Measurements from ENCODE around the gene CDADC1. TPM values are rescaled to one million over a fixed set of nuclear protein-coding genes. Genes with fewer than 3 reads are reported as not detected.

Gene CDADC1
- total RNA-seq, 2 donors from 2014 or later: 2.0 to 6.1 TPM

DNA sequence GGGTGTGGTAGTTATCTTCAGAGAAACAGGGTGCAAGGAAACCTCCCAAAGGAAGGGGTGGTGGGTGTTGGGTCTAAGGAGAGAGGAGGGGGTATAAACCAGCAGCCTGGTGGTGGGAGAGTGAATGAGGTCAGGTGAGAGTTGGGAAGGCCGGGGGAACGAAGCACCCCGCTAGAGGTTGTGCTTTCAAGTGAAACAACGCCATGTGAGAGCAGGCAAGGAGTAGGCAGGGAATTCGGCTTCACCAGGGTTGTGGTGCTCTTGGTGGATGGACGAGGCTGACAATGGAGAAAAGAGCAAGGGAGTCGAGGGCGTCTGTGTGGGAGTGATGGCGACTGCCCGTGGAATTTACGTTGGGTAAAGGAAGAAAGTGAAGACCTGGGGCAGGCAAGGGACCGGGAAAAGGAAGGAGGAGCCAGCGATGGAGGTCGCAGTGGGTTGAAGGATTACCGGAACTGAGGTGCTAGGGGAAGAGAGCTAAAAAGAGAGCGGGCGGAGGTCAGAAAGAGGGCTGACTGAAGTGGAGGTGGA lies 29.7 kb upstream of the CDADC1 start:
- intact Hi-C loops (cut with DNase I): no loop called here
- Histone ChIP-seq H3K36me3 (no peaks in the 10 kb centered on the region), H3K27me3 (replicated peaks; ENCODE audit: insufficient read depth) (peaks cover 4% of the 10 kb centered on the region), H3K4me1 (replicated peaks) (peaks cover 5% of the 10 kb centered on the region), H3K27ac (no peak overlapping the region), H3K9me3 (no peaks in the 10 kb centered on the region), H3K4me3 (no peak overlapping the region)
- DNase-seq (ENCODE audit: low spot score): no peak
- TF ChIP-seq POLR2AphosphoS5 (IDR thresholded peaks at IDR 0.05): no peak
- TF ChIP-seq, protein P1, sequence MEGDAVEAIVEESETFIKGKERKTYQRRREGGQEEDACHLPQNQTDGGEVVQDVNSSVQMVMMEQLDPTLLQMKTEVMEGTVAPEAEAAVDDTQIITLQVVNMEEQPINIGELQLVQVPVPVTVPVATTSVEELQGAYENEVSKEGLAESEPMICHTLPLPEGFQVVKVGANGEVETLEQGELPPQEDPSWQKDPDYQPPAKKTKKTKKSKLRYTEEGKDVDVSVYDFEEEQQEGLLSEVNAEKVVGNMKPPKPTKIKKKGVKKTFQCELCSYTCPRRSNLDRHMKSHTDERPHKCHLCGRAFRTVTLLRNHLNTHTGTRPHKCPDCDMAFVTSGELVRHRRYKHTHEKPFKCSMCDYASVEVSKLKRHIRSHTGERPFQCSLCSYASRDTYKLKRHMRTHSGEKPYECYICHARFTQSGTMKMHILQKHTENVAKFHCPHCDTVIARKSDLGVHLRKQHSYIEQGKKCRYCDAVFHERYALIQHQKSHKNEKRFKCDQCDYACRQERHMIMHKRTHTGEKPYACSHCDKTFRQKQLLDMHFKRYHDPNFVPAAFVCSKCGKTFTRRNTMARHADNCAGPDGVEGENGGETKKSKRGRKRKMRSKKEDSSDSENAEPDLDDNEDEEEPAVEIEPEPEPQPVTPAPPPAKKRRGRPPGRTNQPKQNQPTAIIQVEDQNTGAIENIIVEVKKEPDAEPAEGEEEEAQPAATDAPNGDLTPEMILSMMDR (IDR thresholded peaks at IDR 0.05): no peak
- no peak for TF ChIP-seq POLR2A (IDR thresholded peaks at IDR 0.05)
- WGBS: 58% methylated on average over 17 of the region's 17 CpGs

DNA sequence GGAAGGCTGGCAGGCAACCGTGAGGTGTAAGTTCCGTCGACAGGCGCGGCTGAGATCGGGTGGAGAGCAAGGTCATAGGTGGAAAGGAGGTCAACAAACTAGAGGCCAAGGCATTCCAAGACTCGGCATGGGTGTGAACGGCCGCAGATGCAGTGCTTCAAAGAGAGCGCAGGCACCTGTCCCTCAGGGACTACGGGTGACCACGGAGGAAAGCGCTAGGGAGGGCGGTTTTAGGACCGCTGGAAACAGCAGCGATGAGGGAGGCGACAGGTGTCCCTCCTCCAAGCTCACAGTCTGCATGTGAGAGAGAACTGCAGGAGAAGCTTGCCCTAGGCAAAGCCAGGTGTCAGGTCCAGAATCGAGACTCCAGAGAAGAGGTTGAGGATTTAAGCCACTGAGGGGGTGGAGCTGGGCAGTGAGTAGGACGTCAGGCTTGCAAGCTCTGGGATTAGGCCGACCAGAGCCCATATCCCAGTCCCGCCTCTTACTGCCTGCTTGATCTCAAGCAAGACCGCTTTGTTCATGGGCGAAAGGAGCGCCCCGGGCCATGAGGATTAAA lies 29.2 kb upstream of the CDADC1 start:
- TF ChIP-seq POLR2A (IDR thresholded peaks at IDR 0.05) (no peak), POLR2AphosphoS5 (IDR thresholded peaks at IDR 0.05) (no peak)
- TF ChIP-seq, protein P1 (IDR thresholded peaks at IDR 0.05): no peak
- DNase-seq (ENCODE audit: low spot score): no peak
- H3K27me3 ChIP-seq (replicated peaks; ENCODE audit: insufficient read depth): peaks cover 4% of the 10 kb centered on the region
- intact Hi-C loops (cut with DNase I): no loop called here
- H3K9me3 ChIP-seq: no peaks in the 10 kb centered on the region
- no peak overlapping the region for H3K4me3 ChIP-seq
- H3K27ac ChIP-seq: no peak overlapping the region
- H3K36me3 ChIP-seq: no peaks in the 10 kb centered on the region
- 47% methylated on average over 25 of the region's 25 CpGs for WGBS
- peaks cover 5% of the 10 kb centered on the region for H3K4me1 ChIP-seq (replicated peaks)

DNA sequence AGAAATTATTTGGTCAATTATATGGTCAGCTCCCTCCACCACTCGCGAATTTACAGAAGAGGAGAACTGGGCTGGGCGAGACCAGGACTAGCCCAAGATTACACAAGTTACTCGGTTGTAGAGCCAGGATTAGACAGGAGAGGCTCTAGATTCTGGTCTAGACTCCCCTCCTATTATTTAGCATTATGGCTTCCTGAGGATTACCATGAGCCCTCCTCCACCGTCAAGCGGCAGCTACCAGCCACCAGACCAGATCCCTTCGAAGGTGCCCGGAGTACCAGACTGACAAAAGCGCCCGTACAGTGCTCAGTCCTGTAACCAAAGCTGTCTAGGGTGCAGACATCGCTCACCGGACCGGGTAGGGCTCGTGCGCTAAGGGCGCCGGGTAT lies 28.1 kb upstream of the CDADC1 start:
- TF ChIP-seq, protein P1 (IDR thresholded peaks at IDR 0.05): no peak
- TF ChIP-seq POLR2AphosphoS5 (IDR thresholded peaks at IDR 0.05) (no peak), POLR2A (IDR thresholded peaks at IDR 0.05) (no peak)
- no peaks in the 10 kb centered on the region for H3K36me3 ChIP-seq
- no peak for DNase-seq (ENCODE audit: low spot score)
- intact Hi-C loops (cut with DNase I): no loop called here
- H3K9me3 ChIP-seq: no peaks in the 10 kb centered on the region
- H3K4me1 ChIP-seq (replicated peaks): peaks cover 5% of the 10 kb centered on the region
- H3K27ac ChIP-seq: no peak overlapping the region
- 26% methylated on average over 17 of the region's 17 CpGs for WGBS
- peak overlapping the region; percentile 28 to 35 for H3K4me3 ChIP-seq
- H3K27me3 ChIP-seq (replicated peaks; ENCODE audit: insufficient read depth): peaks cover 4% of the 10 kb centered on the region

- Histone ChIP-seq H3K4me1 (replicated peaks) (peaks cover 5% of the 10 kb centered on the region), H3K9me3 (no peaks in the 10 kb centered on the region), H3K27ac (no peak within 1 kb of the TSS), H3K4me3 (peak within 1 kb of the TSS; percentile 28 to 35), H3K36me3 (no peaks in the 10 kb centered on the region), H3K27me3 (replicated peaks; ENCODE audit: insufficient read depth) (peaks cover 4% of the 10 kb centered on the region)
- DNase-seq (ENCODE audit: low spot score): no peak
- intact Hi-C loops (cut with DNase I): no loop called here
- WGBS: 5% methylated on average over 81 of the region's 111 CpGs
- TF ChIP-seq, protein P1 (IDR thresholded peaks at IDR 0.05): peak in 1 of 4 experiments; percentile 11
- no peak for TF ChIP-seq POLR2AphosphoS5 (IDR thresholded peaks at IDR 0.05)
These were observed 27.5 kb upstream of the CDADC1 start, which contains the start of gene MLNR for GRCh38 chr13:49220036-49220855. Gene MLNR (plus strand): TSS chr13:49220338. CDS start chr13:49220338, 0 bp downstream.
